HepG2 (cell line): ENCODE data around the gene ZSCAN21. TPM values are rescaled to one million over a fixed set of nuclear protein-coding genes. Genes with fewer than 3 reads are reported as not detected.

ENCODE experiments used
- ATAC-seq: fragments of 200-7000 bp; cut with Tn5 transposase; 3 replicates; pipeline ENCODE4 v1.9.1; 2020; ENCODE audit warnings: mild to moderate bottlenecking, moderate library complexity
- BruUV-seq: library from RNA; stranded (reverse); fragments of 400-500 nt; replicated peaks from 2 replicates; lab custom pipeline; 2021; lab: Mats Ljungman, UMichigan
- CTCF ChIA-PET: fragments of 300-600 bp; formaldehyde crosslinking; extraction: SDS; loops from one replicate; lab custom pipeline; 2021; ENCODE audit warnings: low total read pairs, inconsistent platforms, low intra/inter-chr PET ratio; lab: Yijun Ruan, JAX
- POLR2A ChIA-PET: fragments of 350-600 bp; sonication (Branson Sonifier 250); formaldehyde crosslinking; loops from one replicate; lab custom pipeline; 2020; ENCODE audit warnings: antibody characterized with exemption, inconsistent platforms; lab: Yijun Ruan, JAX
- DNase-seq: peaks from one replicate; pipeline ENCODE4 v3.0.0-alpha.2; 2015; ENCODE audit warnings: low spot score
- FAIRE-seq: peaks from 3 replicates; lab custom pipeline; 2011; peaks lifted over from hg19 to GRCh38; lab: Jason Lieb, UNC
- H2AFZ ChIP-seq: one replicate; pipeline ENCODE4 v1.6.1; 2011; ENCODE audit warnings: low read length, inconsistent platforms
- H3K27ac ChIP-seq: fragments of 300-600 bp; 3 replicates; pipeline ENCODE4 v1.8.0; 2011; ENCODE audit warnings: mixed run types, mild to moderate bottlenecking, mixed read lengths, low read length, inconsistent platforms; ENCODE audit not compliant: insufficient read depth; ENCODE audit errors: extremely low read length
- H3K27me3 ChIP-seq, 2 experiments: fragments of 200-600 bp in 1 of 2; 2 replicates in 1 of 2; 3 replicates in 1 of 2; pipeline versions ENCODE4 v1.6.0 to v1.8.0; 2011; ENCODE audit warnings: low read length in 2 of 2, mild to moderate bottlenecking in 2 of 2, moderate library complexity in 2 of 2, inconsistent platforms in 1 of 2; ENCODE audit not compliant: insufficient read depth in 2 of 2, control insufficient read depth in 1 of 2
- H3K36me3 ChIP-seq, 2 experiments: fragments of 200-600 bp in 1 of 2; replicated peaks in 1 of 2; 2 replicates in 1 of 2; 3 replicates in 1 of 2; pipeline versions ENCODE4 v1.5.1 to v1.8.0; 2011; ENCODE audit warnings: low read length in 2 of 2, inconsistent platforms in 1 of 2; ENCODE audit not compliant: insufficient read depth in 2 of 2, control insufficient read depth in 1 of 2
- H3K4me1 ChIP-seq: 2 replicates; pipeline ENCODE4 v1.5.1; 2012; ENCODE audit warnings: low read length, inconsistent platforms; ENCODE audit not compliant: insufficient read depth
- H3K4me2 ChIP-seq: 2 replicates; pipeline ENCODE4 v1.6.0; 2011; ENCODE audit warnings: low read depth, low read length, inconsistent platforms
- H3K4me3 ChIP-seq, 3 experiments: fragments of 200-600 bp in 1 of 3; sonication (generic), shearing (Covaris generic) in 1 of 3; replicated peaks in 1 of 3; 2 replicates each; pipeline ENCODE4 v1.5.1; 2011 to 2016; ENCODE audit warnings: low read length in 3 of 3, inconsistent platforms in 2 of 3, low read depth in 2 of 3, mild to moderate bottlenecking in 2 of 3, control low read depth in 1 of 3, mixed read lengths in 1 of 3; ENCODE audit not compliant: insufficient read depth in 1 of 3
- H3K79me2 ChIP-seq: one replicate; pipeline ENCODE4 v1.6.1; 2011; ENCODE audit warnings: low read length, inconsistent platforms; ENCODE audit not compliant: insufficient read depth
- H3K9ac ChIP-seq: 2 replicates; pipeline ENCODE4 v1.6.0; 2011; ENCODE audit warnings: mild to moderate bottlenecking, low read depth, low read length, inconsistent platforms; ENCODE audit not compliant: insufficient read depth
- H3K9me3 ChIP-seq: 2 replicates; pipeline ENCODE4 v1.5.1; 2012; ENCODE audit warnings: mild to moderate bottlenecking, low read length
- H4K20me1 ChIP-seq: 2 replicates; pipeline ENCODE4 v1.6.0; 2011; ENCODE audit warnings: inconsistent platforms, mild to moderate bottlenecking, low read length, moderate library complexity; ENCODE audit not compliant: insufficient read depth
- CENPBD1 ChIP-seq: sonication (generic); formaldehyde crosslinking; IDR thresholded peaks from 2 replicates; pipeline ENCODE4 v1.8.0; 2022; ENCODE audit warnings: missing genetic modification reagents, low read depth, mild to moderate bottlenecking, borderline replicate concordance
- CERS6 ChIP-seq: sonication (generic); formaldehyde crosslinking; IDR thresholded peaks from 2 replicates; pipeline ENCODE4 v1.5.0; 2020; ENCODE audit warnings: missing genetic modification reagents
- FLYWCH1 ChIP-seq: sonication (generic); formaldehyde crosslinking; IDR thresholded peaks from 2 replicates; pipeline ENCODE4 v1.8.1; 2023; ENCODE audit warnings: mild to moderate bottlenecking, missing genetic modification reagents
- HMGXB4 ChIP-seq, 2 experiments: sonication (generic) in 1 of 2; formaldehyde crosslinking in 1 of 2; IDR thresholded peaks; 2 replicates each; pipeline versions ENCODE4 v1.4.0 to v1.6.1; 2018 to 2020; ENCODE audit warnings: missing genetic modification reagents in 2 of 2, borderline replicate concordance in 1 of 2, low read depth in 1 of 2, mild to moderate bottlenecking in 1 of 2, missing biosample characterization in 1 of 2
- IRF9 ChIP-seq: sonication (generic); formaldehyde crosslinking; IDR thresholded peaks from 2 replicates; pipeline ENCODE4 v1.8.0; 2022; ENCODE audit warnings: missing genetic modification reagents, mild to moderate bottlenecking, borderline replicate concordance
- MTA3 ChIP-seq: sonication (generic); formaldehyde crosslinking; IDR thresholded peaks from 2 replicates; pipeline ENCODE4 v1.4.0; 2020; ENCODE audit warnings: missing genetic modification reagents
- NCOR1 ChIP-seq: fragments of 200-600 bp; sonication (generic); IDR thresholded peaks from 2 replicates; pipeline ENCODE4 v1.7.0; 2017; ENCODE audit warnings: antibody characterized with exemption, low read length, borderline replicate concordance
- RAD21 ChIP-seq: fragments of 450-650 bp; formaldehyde crosslinking; IDR thresholded peaks from 2 replicates; pipeline ENCODE4 v1.5.0; 2020; ENCODE audit warnings: mild to moderate bottlenecking
- ZNF121 ChIP-seq: sonication (generic); formaldehyde crosslinking; IDR thresholded peaks from 2 replicates; pipeline ENCODE4 v1.5.0; 2020; ENCODE audit warnings: mild to moderate bottlenecking, missing genetic modification reagents
- ZNF558 ChIP-seq: sonication (generic); formaldehyde crosslinking; IDR thresholded peaks from 2 replicates; pipeline ENCODE4 v1.9.0; 2022; ENCODE audit warnings: mild to moderate bottlenecking, missing genetic modification reagents, borderline replicate concordance
- ZNF639 ChIP-seq: conservative IDR thresholded peaks from 2 replicates; pipeline ENCODE4 v1.6.1; 2018; ENCODE audit warnings: missing genetic modification reagents
- ZNF644 ChIP-seq: IDR thresholded peaks from 2 replicates; pipeline ENCODE4 v1.6.1; 2016; ENCODE audit warnings: low read depth
- ZNF652 ChIP-seq: IDR thresholded peaks from 2 replicates; pipeline ENCODE4 v1.6.1; 2016; ENCODE audit warnings: low read depth, borderline replicate concordance
- ZSCAN20 ChIP-seq: sonication (generic); formaldehyde crosslinking; IDR thresholded peaks from 2 replicates; pipeline ENCODE4 v1.4.0; 2020; ENCODE audit warnings: missing genetic modification reagents, mild to moderate bottlenecking, borderline replicate concordance
- ZSCAN5A ChIP-seq: sonication (generic); formaldehyde crosslinking; IDR thresholded peaks from 2 replicates; pipeline ENCODE4 v1.8.0; 2022; ENCODE audit warnings: mild to moderate bottlenecking, missing genetic modification reagents, borderline replicate concordance
- WGBS: methylation state at CpG from one replicate; pipeline ENCODE4 v1.1.6; 2017; ENCODE audit warnings: low lambda C conversion rate; 5-methylcytosine and 5-hydroxymethylcytosine counted together
- in situ Hi-C: cut with HindIII; loops from 2 replicates; pipeline ENCODE4 v1.10.0; 2017; ENCODE audit warnings: low pct_unique_long_range_greater_than_20kb; ENCODE audit not compliant: extremely low pct_ligation_motif_present
- intact Hi-C: fragments of 100-400 bp; cut with micrococcal nuclease; formaldehyde crosslinking; loops from one replicate; pipeline ENCODE4 v1.10.0; 2022; ENCODE audit not compliant: unreplicated experiment
- polyA plus RNA-seq, 8 experiments: library from polyadenylated mRNA; depleted of rRNA in 3 of 8; stranded (reverse) in 7 of 8; unstranded in 1 of 8; fragments of >200 nt; fragmentation: Illumina TruSeq in 4 of 8; extraction: Trizol in 4 of 8; gene quantifications; 2 replicates each; pipeline versions ENCODE4 v1.2.1 to v1.2.3, GENCODE V29; 2011 to 2016; ENCODE audit warnings: low read depth in 4 of 8, missing spikeins in 1 of 8, mixed read lengths in 1 of 8; ENCODE audit not compliant: insufficient read depth in 1 of 8
- total RNA-seq, 5 experiments: library from RNA; depleted of rRNA; stranded (reverse); fragments of >200 nt; fragmentation: Illumina TruSeq; extraction: Trizol; gene quantifications; 2 replicates each; pipeline ENCODE4 v1.2.3, GENCODE V29; 2016; ENCODE audit warnings: low read depth in 1 of 5

Gene ZSCAN21
- total and polyA plus RNA-seq, 2 of the 13 experiments (the other 11 are each of a cell fraction or from before 2014, with no cell fraction given), result 7.0 to 10.0 TPM

- TF ChIP-seq ZSCAN5A, result peak; percentile 67
- peak; percentile 86 for TF ChIP-seq IRF9
Observed at GRCh38 chr7:100081535-100082102, 32.0 kb downstream of the ZSCAN21 start, which contains the start of gene ZNF3 (continued).

- peaks cover 17% of the 10 kb centered on the region for H4K20me1 ChIP-seq
- H3K36me3 ChIP-seq, result peaks cover 0 to 5% of the 10 kb centered on the region in 2 experiments; a peak in 3 of 5 replicates
- DNase-seq (no peak), FAIRE-seq (no peak), ATAC-seq (no peak)
- CTCF ChIA-PET, result no interaction called here
- intact Hi-C loops, result loop anchor here (5.0 kb wide), 1 partner anchor 44 kb away; the partner anchor contains the start of gene MBLAC1
- WGBS, result 56% methylated on average over 4 of the region's 4 CpGs
- H2AFZ ChIP-seq, result no peak overlapping the region
- H3K4me2 ChIP-seq, result peak overlapping the region; percentile 65
- BruUV-seq, result no TSS peak
- no peaks in the 10 kb centered on the region for H3K9me3 ChIP-seq
- POLR2A ChIA-PET, result interaction anchor here (0.6 to 2.1 kb wide), 6 partner anchors 13 to 107 kb away, joined by 3 to 8 read pairs (median 4); partner anchors contain the start of genes AP4M1, AZGP1 and MCM7
- peak overlapping the region; percentile 24; the same call in 1 of the 2 replicates for H3K9ac ChIP-seq
- peaks cover 32% of the 10 kb centered on the region for H3K4me1 ChIP-seq
- H3K4me3 ChIP-seq, result no peak overlapping the region
- in situ Hi-C loops, result no loop called here
- H3K27me3 ChIP-seq, result no peaks in the 10 kb centered on the region; a peak in 1 of 5 replicates
- H3K79me2 ChIP-seq, result peaks cover 36% of the 10 kb centered on the region
- H3K27ac ChIP-seq, result peak overlapping the region; percentile 68
- no peak for TF ChIP-seq CERS6 (CRISPR knock-in tag)
- no peak for TF ChIP-seq RAD21
- TF ChIP-seq FLYWCH1 (CRISPR knock-in tag), result no peak
- no peak for TF ChIP-seq ZNF644 (CRISPR knock-in tag)
- TF ChIP-seq ZNF652 (CRISPR knock-in tag), result no peak
- TF ChIP-seq NCOR1, result no peak
- TF ChIP-seq ZSCAN20 (CRISPR knock-in tag), result no peak
- no peak for TF ChIP-seq ZNF639
- no peak for TF ChIP-seq ZNF558
- no peak for TF ChIP-seq HMGXB4 (CRISPR knock-in tag; IDR thresholded peaks at IDR 0.05; ENCODE audit: borderline replicate concordance in 1 of 2, low read depth in 1 of 2)
- no peak for TF ChIP-seq MTA3
- no peak for TF ChIP-seq ZNF121
- TF ChIP-seq CENPBD1, result no peak
Observed at GRCh38 chr7:100082978-100083377, 33.4 kb downstream of the ZSCAN21 start.
